HepG2 (cell line): Measurements from ENCODE around the gene OBSL1. TPM values are rescaled to one million over a fixed set of nuclear protein-coding genes. Genes with fewer than 3 reads are reported as not detected.
A peak's percentile ranks its signal among the peaks of the same experiment; 100 is the strongest.

Experiments used
- BORCS8-MEF2B ChIP-seq: sonication (generic); formaldehyde crosslinking; IDR thresholded peaks from 2 replicates; pipeline ENCODE4 v1.8.0; 2022; ENCODE audit warnings: mild to moderate bottlenecking, missing genetic modification reagents
- GABPB1 ChIP-seq: IDR thresholded peaks from 2 replicates; pipeline ENCODE4 v1.6.1; 2016; ENCODE audit warnings: mild to moderate bottlenecking, missing genetic modification reagents, moderate library complexity, missing compliant biosample characterization
- HIVEP1 ChIP-seq: sonication (generic); formaldehyde crosslinking; IDR thresholded peaks from 2 replicates; pipeline ENCODE4 v1.4.0; 2020; ENCODE audit warnings: mild to moderate bottlenecking, missing genetic modification reagents
- MIXL1 ChIP-seq: IDR thresholded peaks from 2 replicates; pipeline ENCODE4 v1.6.1; 2016
- NFYC ChIP-seq: IDR thresholded peaks from 2 replicates; pipeline ENCODE4 v1.6.1; 2016; ENCODE audit warnings: missing genetic modification reagents, missing compliant biosample characterization
- PRDM10 ChIP-seq: sonication (generic); formaldehyde crosslinking; IDR thresholded peaks from 2 replicates; pipeline ENCODE4 v1.4.0; 2020; ENCODE audit warnings: low read depth, missing genetic modification reagents
- SALL1 ChIP-seq: sonication (generic); formaldehyde crosslinking; IDR thresholded peaks from 2 replicates; pipeline ENCODE4 v1.8.0; 2022; ENCODE audit warnings: mild to moderate bottlenecking, missing genetic modification reagents
- SPEN ChIP-seq: sonication (generic); formaldehyde crosslinking; IDR thresholded peaks from 2 replicates; pipeline ENCODE4 v1.5.1; 2020; ENCODE audit warnings: low read depth, mild to moderate bottlenecking, missing genetic modification reagents
- STAG1 ChIP-seq: sonication (generic); formaldehyde crosslinking; IDR thresholded peaks from 2 replicates; pipeline ENCODE4 v1.4.0; 2020; ENCODE audit warnings: missing genetic modification reagents
- TBX3 ChIP-seq: fragments of 450-650 bp; IDR thresholded peaks from 2 replicates; pipeline ENCODE4 v1.6.1; 2017; ENCODE audit warnings: antibody characterized with exemption, mild to moderate bottlenecking, inconsistent platforms, borderline replicate concordance
- ZFP91 ChIP-seq: sonication (generic); formaldehyde crosslinking; IDR thresholded peaks from 2 replicates; pipeline ENCODE4 v1.9.0; 2022; ENCODE audit warnings: missing genetic modification reagents, mild to moderate bottlenecking, borderline replicate concordance
- ZNF136 ChIP-seq: sonication (generic); formaldehyde crosslinking; IDR thresholded peaks from 2 replicates; pipeline ENCODE4 v1.8.1; 2022; ENCODE audit warnings: low read depth, mild to moderate bottlenecking, moderate library complexity, missing genetic modification reagents
- ZNF382 ChIP-seq: sonication (generic); formaldehyde crosslinking; IDR thresholded peaks from 2 replicates; pipeline ENCODE4 v1.5.0; 2020; ENCODE audit warnings: missing genetic modification reagents, mild to moderate bottlenecking, borderline replicate concordance
- polyA plus RNA-seq, 8 experiments: library from polyadenylated mRNA; depleted of rRNA in 3 of 8; stranded (reverse) in 7 of 8; unstranded in 1 of 8; fragments of >200 nt; fragmentation: Illumina TruSeq in 4 of 8; extraction: Trizol in 4 of 8; gene quantifications; 2 replicates each; pipeline versions ENCODE4 v1.2.1 to v1.2.3, GENCODE V29; 2011 to 2016; ENCODE audit warnings: low read depth in 4 of 8, missing spikeins in 1 of 8, mixed read lengths in 1 of 8; ENCODE audit not compliant: insufficient read depth in 1 of 8
- total RNA-seq, 5 experiments: library from RNA; depleted of rRNA; stranded (reverse); fragments of >200 nt; fragmentation: Illumina TruSeq; extraction: Trizol; gene quantifications; 2 replicates each; pipeline ENCODE4 v1.2.3, GENCODE V29; 2016; ENCODE audit warnings: low read depth in 1 of 5
- TF ChIP-seq, protein P1 (sequence below): IDR thresholded peaks from 2 replicates; pipeline ENCODE4 v1.4.0; 2020; ENCODE audit warnings: mild to moderate bottlenecking, missing genetic modification reagents
- TF ChIP-seq, protein P2 (sequence below): sonication (generic); formaldehyde crosslinking; conservative IDR thresholded peaks from 2 replicates; pipeline ENCODE4 v1.4.0; 2020; ENCODE audit warnings: missing genetic modification reagents

Gene OBSL1
- total and polyA plus RNA-seq, 2 of the 13 experiments (the other 11 are each of a cell fraction or from before 2014, with no cell fraction given), result 86.7 to 218 TPM

DNA sequence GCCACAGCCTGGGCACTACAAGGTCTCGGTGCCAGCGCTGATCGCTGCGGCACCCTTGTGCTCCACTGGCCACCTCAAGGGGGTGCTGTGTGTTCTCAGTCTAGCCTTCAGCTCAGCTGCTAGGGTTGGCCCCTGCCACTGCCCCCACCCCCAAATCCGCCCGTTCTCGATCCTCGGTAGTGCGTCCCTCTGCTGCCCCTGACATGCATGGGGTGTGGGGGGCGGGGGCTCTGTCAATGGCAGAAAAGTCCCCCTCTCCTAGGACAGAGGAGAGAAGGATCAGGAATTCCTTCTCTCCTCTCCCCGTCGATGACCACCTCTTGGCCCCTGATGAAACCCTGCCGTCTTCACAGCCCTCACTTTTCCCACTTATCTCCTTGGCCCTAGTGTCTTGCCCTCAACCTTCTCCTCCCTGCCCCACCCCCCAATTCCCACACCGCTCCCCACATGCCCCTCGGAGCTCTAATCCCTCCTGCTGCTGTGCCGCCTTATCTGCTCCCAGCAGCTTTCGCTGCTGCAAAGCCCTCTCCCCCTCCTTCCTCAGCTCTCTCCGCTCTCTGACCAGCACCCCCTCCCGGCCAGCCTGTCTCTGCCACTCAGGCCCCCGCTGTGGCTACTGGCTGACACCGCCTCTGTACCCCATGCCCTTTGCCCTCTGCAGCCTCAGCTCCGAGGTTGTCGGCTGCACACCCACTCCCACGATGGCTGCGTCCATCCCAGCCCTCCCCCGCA, 61.4 kb downstream of the OBSL1 start (continued):
- TF ChIP-seq ZFP91 (CRISPR knock-in tag) (peak; percentile 51), STAG1 (peak; percentile 54), TBX3 (no peak), SALL1 (peak; percentile 14; the same call in 1 of the 2 replicates), NFYC (no peak), ZNF136 (CRISPR knock-in tag) (no peak), GABPB1 (CRISPR knock-in tag) (peak; percentile 48; the same call in 1 of the 2 replicates), ZNF382 (no peak), HIVEP1 (CRISPR knock-in tag) (0 out of 2 replicates have a peak, but pooled peaks have one; percentile 29), MIXL1 (CRISPR knock-in tag) (no peak), PRDM10 (CRISPR knock-in tag) (no peak), BORCS8-MEF2B (CRISPR knock-in tag) (0 out of 2 replicates have a peak, but pooled peaks have one; percentile 32), SPEN (CRISPR knock-in tag) (peak; percentile 42; the same call in 1 of the 2 replicates)
- TF ChIP-seq, protein P1, sequence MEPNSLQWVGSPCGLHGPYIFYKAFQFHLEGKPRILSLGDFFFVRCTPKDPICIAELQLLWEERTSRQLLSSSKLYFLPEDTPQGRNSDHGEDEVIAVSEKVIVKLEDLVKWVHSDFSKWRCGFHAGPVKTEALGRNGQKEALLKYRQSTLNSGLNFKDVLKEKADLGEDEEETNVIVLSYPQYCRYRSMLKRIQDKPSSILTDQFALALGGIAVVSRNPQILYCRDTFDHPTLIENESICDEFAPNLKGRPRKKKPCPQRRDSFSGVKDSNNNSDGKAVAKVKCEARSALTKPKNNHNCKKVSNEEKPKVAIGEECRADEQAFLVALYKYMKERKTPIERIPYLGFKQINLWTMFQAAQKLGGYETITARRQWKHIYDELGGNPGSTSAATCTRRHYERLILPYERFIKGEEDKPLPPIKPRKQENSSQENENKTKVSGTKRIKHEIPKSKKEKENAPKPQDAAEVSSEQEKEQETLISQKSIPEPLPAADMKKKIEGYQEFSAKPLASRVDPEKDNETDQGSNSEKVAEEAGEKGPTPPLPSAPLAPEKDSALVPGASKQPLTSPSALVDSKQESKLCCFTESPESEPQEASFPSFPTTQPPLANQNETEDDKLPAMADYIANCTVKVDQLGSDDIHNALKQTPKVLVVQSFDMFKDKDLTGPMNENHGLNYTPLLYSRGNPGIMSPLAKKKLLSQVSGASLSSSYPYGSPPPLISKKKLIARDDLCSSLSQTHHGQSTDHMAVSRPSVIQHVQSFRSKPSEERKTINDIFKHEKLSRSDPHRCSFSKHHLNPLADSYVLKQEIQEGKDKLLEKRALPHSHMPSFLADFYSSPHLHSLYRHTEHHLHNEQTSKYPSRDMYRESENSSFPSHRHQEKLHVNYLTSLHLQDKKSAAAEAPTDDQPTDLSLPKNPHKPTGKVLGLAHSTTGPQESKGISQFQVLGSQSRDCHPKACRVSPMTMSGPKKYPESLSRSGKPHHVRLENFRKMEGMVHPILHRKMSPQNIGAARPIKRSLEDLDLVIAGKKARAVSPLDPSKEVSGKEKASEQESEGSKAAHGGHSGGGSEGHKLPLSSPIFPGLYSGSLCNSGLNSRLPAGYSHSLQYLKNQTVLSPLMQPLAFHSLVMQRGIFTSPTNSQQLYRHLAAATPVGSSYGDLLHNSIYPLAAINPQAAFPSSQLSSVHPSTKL (CRISPR knock-in tag), result no peak
- TF ChIP-seq, protein P2, sequence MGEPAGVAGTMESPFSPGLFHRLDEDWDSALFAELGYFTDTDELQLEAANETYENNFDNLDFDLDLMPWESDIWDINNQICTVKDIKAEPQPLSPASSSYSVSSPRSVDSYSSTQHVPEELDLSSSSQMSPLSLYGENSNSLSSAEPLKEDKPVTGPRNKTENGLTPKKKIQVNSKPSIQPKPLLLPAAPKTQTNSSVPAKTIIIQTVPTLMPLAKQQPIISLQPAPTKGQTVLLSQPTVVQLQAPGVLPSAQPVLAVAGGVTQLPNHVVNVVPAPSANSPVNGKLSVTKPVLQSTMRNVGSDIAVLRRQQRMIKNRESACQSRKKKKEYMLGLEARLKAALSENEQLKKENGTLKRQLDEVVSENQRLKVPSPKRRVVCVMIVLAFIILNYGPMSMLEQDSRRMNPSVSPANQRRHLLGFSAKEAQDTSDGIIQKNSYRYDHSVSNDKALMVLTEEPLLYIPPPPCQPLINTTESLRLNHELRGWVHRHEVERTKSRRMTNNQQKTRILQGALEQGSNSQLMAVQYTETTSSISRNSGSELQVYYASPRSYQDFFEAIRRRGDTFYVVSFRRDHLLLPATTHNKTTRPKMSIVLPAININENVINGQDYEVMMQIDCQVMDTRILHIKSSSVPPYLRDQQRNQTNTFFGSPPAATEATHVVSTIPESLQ (CRISPR knock-in tag), result no peak
